Esophagus (tissue), 2 donors: ENCODE data around the gene BICD2. TPM values are rescaled to one million over a fixed set of nuclear protein-coding genes. Genes with fewer than 3 reads are reported as not detected.

Experiments used
- polyA plus RNA-seq, 2 donors: library from polyadenylated mRNA; stranded (reverse); fragments of 200-250 nt; gene quantifications; one replicate each; pipeline ENCODE4 v1.2.3, GENCODE V29; 2013
- donor health status: healthy with polysubstance abuse.
- donor health status: Bipolar disorder and iron deficiency.

BICD2 gene
- polyA plus RNA-seq, 2 donors: 30.9 to 41.1 TPM

Other genes with a start within 250 kb of the BICD2 start
- under 1 TPM; 0.41 to 0.84 TPM for gene ECM2, start 228.8 kb downstream of the BICD2 start, polyA plus RNA-seq
- 10 to 100 TPM; 18.7 to 41.1 TPM for gene IPPK, start 94.7 kb downstream of the BICD2 start, polyA plus RNA-seq
- gene ZNF484, start 113.2 kb upstream of the BICD2 start, polyA plus RNA-seq: under 1 TPM; 0.55 to 0.65 TPM
- gene FGD3, start 182.7 kb upstream of the BICD2 start, polyA plus RNA-seq: 1 to 10 TPM; 2.1 to 2.3 TPM